Kidney (tissue), 14 donors: ENCODE measurements around the gene NDUFS6. TPM values are rescaled to one million over a fixed set of nuclear protein-coding genes. Genes with fewer than 3 reads are reported as not detected.

Experiments
- DNase-seq, 5 donors: peaks; one replicate each; pipeline ENCODE4 v3.0.0-alpha.2; 2013 to 2020
- FAIRE-seq: peaks from 2 replicates; lab custom pipeline; 2012; peaks lifted over from hg19 to GRCh38; lab: Jason Lieb, UNC
- H3K27ac ChIP-seq, 2 donors: one replicate each; pipeline ENCODE4 v1.7.0; 2013; ENCODE audit warnings: low read depth in 2 of 2, low read length in 2 of 2, inconsistent platforms in 1 of 2
- H3K27me3 ChIP-seq: one replicate; pipeline ENCODE4 v1.7.1; 2013; ENCODE audit warnings: low read length, inconsistent platforms; ENCODE audit not compliant: control insufficient read depth, insufficient read depth
- H3K36me3 ChIP-seq, 3 donors: one replicate each; pipeline versions ENCODE4 v1.7.0 to v1.7.1; 2013; ENCODE audit warnings: low read length in 3 of 3, control low read depth in 1 of 3, inconsistent platforms in 1 of 3; ENCODE audit not compliant: insufficient read depth in 3 of 3, control insufficient read depth in 2 of 3
- H3K4me1 ChIP-seq, 3 donors: one replicate each; pipeline versions ENCODE4 v1.7.0 to v1.7.1; 2013; ENCODE audit warnings: low read length in 3 of 3, inconsistent platforms in 1 of 3, low read depth in 1 of 3; ENCODE audit not compliant: control insufficient read depth in 2 of 3, insufficient read depth in 2 of 3
- H3K4me3 ChIP-seq, 3 donors: one replicate each; pipeline versions ENCODE4 v1.7.0 to v1.8.1; 2013; ENCODE audit warnings: low read length in 3 of 3, control low read depth in 1 of 3, inconsistent platforms in 1 of 3
- H3K9ac ChIP-seq, 3 donors: one replicate each; pipeline versions ENCODE4 v1.7.0 to v1.7.1; 2013; ENCODE audit warnings: low read length in 3 of 3, control low read depth in 1 of 3, inconsistent platforms in 1 of 3
- H3K9me3 ChIP-seq, 3 donors: one replicate each; pipeline versions ENCODE4 v1.7.0 to v1.7.1; 2013; ENCODE audit warnings: low read length in 3 of 3, control low read depth in 1 of 3, inconsistent platforms in 1 of 3; ENCODE audit not compliant: control insufficient read depth in 2 of 3, insufficient read depth in 1 of 3
- intact Hi-C: fragments of 100-400 bp; cut with DNase I; formaldehyde crosslinking; loops from one replicate; pipeline ENCODE4 v1.11.1; 2022
- polyA plus RNA-seq: library from polyadenylated mRNA; stranded (reverse); fragments of 350-450 nt; fragmentation: Illumina TruSeq; extraction: RNeasy Lipid Tissue Mini Kit (QIAGEN cat#74804); gene quantifications from one replicate; pipeline ENCODE4 v1.2.3, GENCODE V29; 2014; ENCODE audit warnings: low read depth, low replicate concordance; ENCODE audit not compliant: insufficient read depth
- total RNA-seq: library from RNA; stranded (reverse); fragmentation: NEBNext Ultra II Directional; extraction: Animal tissue kit (Norgen Biotek cat#: 25700); gene quantifications from one replicate; pipeline ENCODE4 v1.2.1, GENCODE V29; 2021
- TF ChIP-seq, protein P1 (sequence below): IDR thresholded peaks from 3 replicates; pipeline ENCODE4 v1.5.1; 2012; ENCODE audit warnings: mild to moderate bottlenecking, moderate library complexity, borderline replicate concordance; ENCODE audit not compliant: insufficient read depth; ENCODE audit errors: extremely low read depth
- donor health status: control.
- donor health status: control.
- donor health status: control.
- donor health status: control.
- donor health status: control.
- donor health status: DM: yes; HTN: yes; CAD: no.
- donor health status: Normal renal cell carcinoma (clear cell type).

NDUFS6 gene
- total and polyA plus RNA-seq, 2 donors from 2014 or later = 31.1 to 164 TPM

DNA sequence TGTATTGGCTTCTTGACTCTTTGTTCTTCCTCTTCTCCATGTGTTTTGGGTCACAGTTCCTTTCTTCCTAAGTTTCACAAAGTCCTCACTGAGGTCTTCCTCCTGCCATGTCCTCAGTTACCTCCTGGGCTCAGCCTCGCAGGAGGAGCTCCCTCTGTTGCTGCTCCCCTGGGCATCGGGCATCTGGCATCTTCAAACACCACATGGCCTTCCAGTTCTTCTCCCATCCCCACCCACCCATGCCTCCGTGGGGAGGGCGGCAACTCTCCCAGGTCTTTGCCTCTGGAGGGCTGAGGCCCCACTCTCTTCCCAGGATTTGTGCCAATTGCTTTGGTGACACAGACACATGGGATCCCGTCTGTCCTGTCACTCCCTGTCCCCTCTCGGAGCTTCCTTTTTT, 24.4 kb upstream of the NDUFS6 start:
- H3K27me3 ChIP-seq = no peaks in the 10 kb centered on the region
- DNase-seq (peak in 1 of 5 donors; percentile 48), FAIRE-seq (no peak)
- no peak overlapping the region for H3K27ac ChIP-seq
- no peaks in the 10 kb centered on the region for H3K4me1 ChIP-seq
- no peaks in the 10 kb centered on the region for H3K36me3 ChIP-seq
- H3K9me3 ChIP-seq = no peaks in the 10 kb centered on the region
- TF ChIP-seq, protein P1, sequence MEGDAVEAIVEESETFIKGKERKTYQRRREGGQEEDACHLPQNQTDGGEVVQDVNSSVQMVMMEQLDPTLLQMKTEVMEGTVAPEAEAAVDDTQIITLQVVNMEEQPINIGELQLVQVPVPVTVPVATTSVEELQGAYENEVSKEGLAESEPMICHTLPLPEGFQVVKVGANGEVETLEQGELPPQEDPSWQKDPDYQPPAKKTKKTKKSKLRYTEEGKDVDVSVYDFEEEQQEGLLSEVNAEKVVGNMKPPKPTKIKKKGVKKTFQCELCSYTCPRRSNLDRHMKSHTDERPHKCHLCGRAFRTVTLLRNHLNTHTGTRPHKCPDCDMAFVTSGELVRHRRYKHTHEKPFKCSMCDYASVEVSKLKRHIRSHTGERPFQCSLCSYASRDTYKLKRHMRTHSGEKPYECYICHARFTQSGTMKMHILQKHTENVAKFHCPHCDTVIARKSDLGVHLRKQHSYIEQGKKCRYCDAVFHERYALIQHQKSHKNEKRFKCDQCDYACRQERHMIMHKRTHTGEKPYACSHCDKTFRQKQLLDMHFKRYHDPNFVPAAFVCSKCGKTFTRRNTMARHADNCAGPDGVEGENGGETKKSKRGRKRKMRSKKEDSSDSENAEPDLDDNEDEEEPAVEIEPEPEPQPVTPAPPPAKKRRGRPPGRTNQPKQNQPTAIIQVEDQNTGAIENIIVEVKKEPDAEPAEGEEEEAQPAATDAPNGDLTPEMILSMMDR = no peak
- intact Hi-C loops = no loop called here
- no peak overlapping the region for H3K4me3 ChIP-seq
- H3K9ac ChIP-seq = no peak overlapping the region

DNA sequence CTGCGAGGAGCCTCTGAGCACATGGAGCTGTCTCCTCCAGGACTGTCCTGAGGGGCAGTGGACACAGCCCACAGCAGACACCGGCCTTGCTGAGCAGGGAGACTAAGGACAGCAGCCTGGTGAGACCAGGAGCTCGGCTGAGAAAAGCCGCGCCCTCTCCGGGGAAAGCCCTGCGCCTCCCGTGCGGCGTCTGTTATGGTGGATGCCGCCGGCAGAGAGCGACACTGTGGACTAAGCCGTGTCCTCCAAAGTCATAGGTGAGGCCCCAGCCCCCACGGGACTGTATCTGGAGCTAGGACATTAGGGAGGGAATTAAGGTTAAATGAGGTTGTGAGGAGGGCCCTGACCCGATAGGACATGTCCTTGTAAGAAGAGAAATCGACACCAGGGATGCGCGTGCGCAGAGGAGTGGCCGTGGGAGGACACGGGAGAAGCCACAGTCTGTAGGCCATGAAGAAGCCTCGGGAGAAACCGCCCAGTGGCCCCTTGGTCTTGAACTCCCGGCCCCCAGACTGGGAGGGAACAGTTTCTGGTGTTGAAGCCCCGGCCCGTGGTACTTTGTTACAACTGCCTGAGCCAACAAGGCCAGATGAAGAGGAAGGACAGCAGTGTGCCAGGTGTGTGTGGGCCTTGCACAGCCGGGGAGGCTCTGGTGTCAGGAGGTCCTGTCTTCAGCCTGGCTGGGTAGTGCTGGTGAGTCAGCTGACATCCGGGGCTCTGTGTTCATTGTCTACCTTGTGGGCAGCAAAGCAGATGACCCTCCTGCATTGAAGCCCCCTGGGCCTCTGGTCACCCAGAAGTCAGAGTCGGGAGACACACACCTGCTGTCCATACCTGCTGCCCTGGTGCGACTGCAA, 23.7 kb upstream of the NDUFS6 start:
- H3K27me3 ChIP-seq = no peaks in the 10 kb centered on the region
- TF ChIP-seq, protein P1 = no peak
- no peak overlapping the region for H3K9ac ChIP-seq
- no peak overlapping the region for H3K4me3 ChIP-seq
- intact Hi-C loops = no loop called here
- peaks cover 0 to 2% (median 0%) of the 10 kb centered on the region in 3 donors for H3K4me1 ChIP-seq
- H3K27ac ChIP-seq = peak overlapping the region in 1 of 2 donors; percentile 60
- no peaks in the 10 kb centered on the region for H3K36me3 ChIP-seq
- peak in 1 of 5 donors; percentile 56 for DNase-seq
- no peaks in the 10 kb centered on the region for H3K9me3 ChIP-seq
- FAIRE-seq = no peak

DNA sequence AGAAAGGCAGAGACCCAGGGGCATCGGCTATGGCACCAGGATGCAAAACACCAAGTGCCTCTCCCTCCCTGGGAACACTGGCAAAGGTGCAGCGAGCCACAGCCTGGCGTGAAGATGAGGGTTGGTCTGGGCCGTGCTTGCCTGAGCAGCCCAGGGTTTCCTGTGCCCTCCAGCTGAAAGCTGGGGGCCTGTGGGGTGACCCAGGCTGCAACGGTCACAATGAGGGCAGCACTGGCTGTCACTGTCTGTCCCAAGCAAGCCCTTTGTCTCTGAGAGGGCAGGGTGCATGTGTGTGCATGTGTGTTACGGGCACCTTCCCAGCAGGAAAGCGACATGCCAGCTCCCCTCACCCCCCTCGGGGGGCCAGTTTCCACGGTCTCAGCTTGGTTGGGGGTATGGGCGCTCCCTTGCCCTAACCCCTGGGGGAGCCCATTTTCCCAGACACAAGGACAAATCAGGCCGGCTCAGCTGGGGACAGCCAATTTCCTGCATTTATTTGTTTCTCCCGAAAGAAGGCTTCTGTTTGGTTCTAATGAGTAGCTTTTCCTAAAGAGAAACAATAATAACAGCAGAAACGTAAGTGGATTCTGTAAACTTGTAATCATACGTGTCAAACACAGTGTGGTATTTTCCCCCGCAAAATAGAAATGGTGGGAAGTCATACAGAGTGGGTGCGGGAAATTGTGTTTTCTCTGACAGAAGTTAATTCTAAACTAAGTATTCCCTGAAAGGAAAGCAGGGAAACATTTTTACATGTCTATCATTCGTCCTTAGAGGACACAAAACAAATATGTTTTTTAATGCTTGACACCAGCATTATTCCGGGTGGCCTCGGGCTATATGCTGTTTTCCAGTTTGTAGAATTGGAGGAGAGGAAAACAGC, 22.8 kb upstream of the NDUFS6 start:
- TF ChIP-seq, protein P1 = no peak
- H3K9ac ChIP-seq = no peak overlapping the region
- no peaks in the 10 kb centered on the region for H3K27me3 ChIP-seq
- peak overlapping the region in 1 of 2 donors; percentile 60 for H3K27ac ChIP-seq
- intact Hi-C loops = no loop called here
- no peak for FAIRE-seq
- DNase-seq = peak in 1 of 5 donors; percentile 61
- H3K4me1 ChIP-seq = peaks cover 0 to 5% (median 4%) of the 10 kb centered on the region in 3 donors
- H3K4me3 ChIP-seq = no peak overlapping the region
- H3K9me3 ChIP-seq = no peaks in the 10 kb centered on the region
- no peaks in the 10 kb centered on the region for H3K36me3 ChIP-seq
